HCT116 (cell line): ENCODE data around the gene IL1RAP.

Experiments used
- ATF3 ChIP-seq: IDR thresholded peaks from 2 replicates; pipeline ENCODE4 v1.6.1; 2012
- EGR1 ChIP-seq: IDR thresholded peaks from 2 replicates; pipeline ENCODE4 v1.6.1; 2012; ENCODE audit warnings: low read depth
- EZH2 ChIP-seq: fragments of 200-600 bp; sonication (generic); IDR thresholded peaks from 2 replicates; pipeline ENCODE4 v1.6.1; 2017; ENCODE audit warnings: antibody characterized with exemption, mixed run types
- POLR2A ChIP-seq: IDR thresholded peaks from 2 replicates; pipeline ENCODE4 v1.7.0; 2011; ENCODE audit warnings: borderline replicate concordance; ENCODE audit not compliant: insufficient read depth, insufficient read length; ENCODE audit errors: extremely low read depth
- POLR2AphosphoS5 ChIP-seq: IDR thresholded peaks from 2 replicates; pipeline ENCODE4 v1.6.1; 2011; ENCODE audit warnings: mild to moderate bottlenecking, low read depth, low read length, moderate library complexity
- SRF ChIP-seq: IDR thresholded peaks from 2 replicates; pipeline ENCODE4 v1.6.1; 2012; ENCODE audit warnings: low read depth
- YY1 ChIP-seq: IDR thresholded peaks from 2 replicates; pipeline ENCODE4 v1.6.1; 2011; ENCODE audit warnings: low read length, low read depth, moderate library complexity, mild to moderate bottlenecking; ENCODE audit not compliant: insufficient replicate concordance; ENCODE audit errors: extremely low read depth
- TF ChIP-seq, protein P1 (sequence below), 3 experiments: fragments of 200-600 bp in 1 of 3; sonication (generic) in 1 of 3; IDR thresholded peaks in 2 of 3; conservative IDR thresholded peaks in 1 of 3; 2 replicates each; pipeline ENCODE4 v1.5.1; 2012 to 2017; ENCODE audit warnings: low read depth in 2 of 3, low read length in 2 of 3, antibody characterized with exemption in 1 of 3, borderline replicate concordance in 1 of 3, control low read depth in 1 of 3, mild to moderate bottlenecking in 1 of 3, mixed read lengths in 1 of 3, mixed run types in 1 of 3, moderate library complexity in 1 of 3; ENCODE audit not compliant: insufficient read depth in 1 of 3
- TF ChIP-seq, protein P2 (sequence below): IDR thresholded peaks from 2 replicates; pipeline ENCODE4 v1.6.1; 2012; ENCODE audit warnings: low read depth

DNA sequence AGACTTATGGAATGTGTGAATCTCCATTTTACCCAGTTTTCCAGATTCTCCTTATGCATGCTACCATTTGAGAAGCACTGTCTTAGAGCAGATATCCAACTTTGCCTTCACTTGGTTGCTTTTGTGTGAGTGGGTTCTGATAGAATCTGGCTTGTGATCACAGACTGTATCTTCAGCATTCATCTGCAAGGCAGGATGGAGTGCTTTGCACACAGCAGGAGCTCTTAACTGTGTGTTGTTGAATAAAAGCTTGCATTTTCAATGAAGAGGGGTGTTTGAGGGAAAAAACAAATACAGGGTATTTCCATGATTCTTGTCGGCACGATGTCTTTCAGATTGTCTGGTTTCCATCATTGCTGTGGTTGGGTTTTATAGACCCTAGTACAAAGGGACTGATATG is 24.4 kb downstream of the IL1RAP start:
- TF ChIP-seq POLR2A (no peak), POLR2AphosphoS5 (no peak), SRF (no peak), EZH2 (no peak), EGR1 (no peak), ATF3 (no peak), YY1 (no peak)
- TF ChIP-seq, protein P1, sequence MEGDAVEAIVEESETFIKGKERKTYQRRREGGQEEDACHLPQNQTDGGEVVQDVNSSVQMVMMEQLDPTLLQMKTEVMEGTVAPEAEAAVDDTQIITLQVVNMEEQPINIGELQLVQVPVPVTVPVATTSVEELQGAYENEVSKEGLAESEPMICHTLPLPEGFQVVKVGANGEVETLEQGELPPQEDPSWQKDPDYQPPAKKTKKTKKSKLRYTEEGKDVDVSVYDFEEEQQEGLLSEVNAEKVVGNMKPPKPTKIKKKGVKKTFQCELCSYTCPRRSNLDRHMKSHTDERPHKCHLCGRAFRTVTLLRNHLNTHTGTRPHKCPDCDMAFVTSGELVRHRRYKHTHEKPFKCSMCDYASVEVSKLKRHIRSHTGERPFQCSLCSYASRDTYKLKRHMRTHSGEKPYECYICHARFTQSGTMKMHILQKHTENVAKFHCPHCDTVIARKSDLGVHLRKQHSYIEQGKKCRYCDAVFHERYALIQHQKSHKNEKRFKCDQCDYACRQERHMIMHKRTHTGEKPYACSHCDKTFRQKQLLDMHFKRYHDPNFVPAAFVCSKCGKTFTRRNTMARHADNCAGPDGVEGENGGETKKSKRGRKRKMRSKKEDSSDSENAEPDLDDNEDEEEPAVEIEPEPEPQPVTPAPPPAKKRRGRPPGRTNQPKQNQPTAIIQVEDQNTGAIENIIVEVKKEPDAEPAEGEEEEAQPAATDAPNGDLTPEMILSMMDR (IDR thresholded peaks at IDR 0.05 in 2 of 3, conservative IDR thresholded peaks at IDR 0.05 in 1 of 3; ENCODE audit: borderline replicate concordance in 1 of 3, insufficient read depth in 1 of 3, low read depth in 2 of 3, low read length in 2 of 3), result no peak
- TF ChIP-seq, protein P2, sequence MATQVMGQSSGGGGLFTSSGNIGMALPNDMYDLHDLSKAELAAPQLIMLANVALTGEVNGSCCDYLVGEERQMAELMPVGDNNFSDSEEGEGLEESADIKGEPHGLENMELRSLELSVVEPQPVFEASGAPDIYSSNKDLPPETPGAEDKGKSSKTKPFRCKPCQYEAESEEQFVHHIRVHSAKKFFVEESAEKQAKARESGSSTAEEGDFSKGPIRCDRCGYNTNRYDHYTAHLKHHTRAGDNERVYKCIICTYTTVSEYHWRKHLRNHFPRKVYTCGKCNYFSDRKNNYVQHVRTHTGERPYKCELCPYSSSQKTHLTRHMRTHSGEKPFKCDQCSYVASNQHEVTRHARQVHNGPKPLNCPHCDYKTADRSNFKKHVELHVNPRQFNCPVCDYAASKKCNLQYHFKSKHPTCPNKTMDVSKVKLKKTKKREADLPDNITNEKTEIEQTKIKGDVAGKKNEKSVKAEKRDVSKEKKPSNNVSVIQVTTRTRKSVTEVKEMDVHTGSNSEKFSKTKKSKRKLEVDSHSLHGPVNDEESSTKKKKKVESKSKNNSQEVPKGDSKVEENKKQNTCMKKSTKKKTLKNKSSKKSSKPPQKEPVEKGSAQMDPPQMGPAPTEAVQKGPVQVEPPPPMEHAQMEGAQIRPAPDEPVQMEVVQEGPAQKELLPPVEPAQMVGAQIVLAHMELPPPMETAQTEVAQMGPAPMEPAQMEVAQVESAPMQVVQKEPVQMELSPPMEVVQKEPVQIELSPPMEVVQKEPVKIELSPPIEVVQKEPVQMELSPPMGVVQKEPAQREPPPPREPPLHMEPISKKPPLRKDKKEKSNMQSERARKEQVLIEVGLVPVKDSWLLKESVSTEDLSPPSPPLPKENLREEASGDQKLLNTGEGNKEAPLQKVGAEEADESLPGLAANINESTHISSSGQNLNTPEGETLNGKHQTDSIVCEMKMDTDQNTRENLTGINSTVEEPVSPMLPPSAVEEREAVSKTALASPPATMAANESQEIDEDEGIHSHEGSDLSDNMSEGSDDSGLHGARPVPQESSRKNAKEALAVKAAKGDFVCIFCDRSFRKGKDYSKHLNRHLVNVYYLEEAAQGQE, result no peak
